H9 (cell line): ENCODE data around the gene MICAL2. TPM values are rescaled to one million over a fixed set of nuclear protein-coding genes. Genes with fewer than 3 reads are reported as not detected.

Source experiments
- DNase-seq: peaks from one replicate; pipeline ENCODE4 v3.0.0-alpha.2; 2017
- H2AFZ ChIP-seq: one replicate; pipeline ENCODE4 v1.6.1; 2013; ENCODE audit warnings: mild to moderate bottlenecking, low read length, control low read depth, moderate library complexity
- H2AK5ac ChIP-seq: 2 replicates; pipeline ENCODE4 v1.6.1; 2013; ENCODE audit warnings: low read length, control low read depth, mixed read lengths; ENCODE audit not compliant: insufficient read length
- H2BK120ac ChIP-seq: one replicate; pipeline ENCODE4 v1.6.1; 2013; ENCODE audit warnings: low read depth, mild to moderate bottlenecking, low read length, control low read depth, inconsistent platforms; ENCODE audit not compliant: poor library complexity, severe bottlenecking
- H2BK12ac ChIP-seq: 2 replicates; pipeline ENCODE4 v1.6.1; 2013; ENCODE audit warnings: low read length, control low read depth, mixed read lengths, low read depth; ENCODE audit not compliant: insufficient read length
- H2BK15ac ChIP-seq: 2 replicates; pipeline ENCODE4 v1.6.1; 2013; ENCODE audit warnings: low read depth, low read length, control low read depth
- H2BK20ac ChIP-seq: one replicate; pipeline ENCODE4 v1.6.1; 2013; ENCODE audit warnings: low read depth, mild to moderate bottlenecking, low read length, control low read depth, inconsistent platforms; ENCODE audit not compliant: poor library complexity, severe bottlenecking
- H2BK5ac ChIP-seq: 2 replicates; pipeline ENCODE4 v1.6.1; 2013; ENCODE audit warnings: low read length, control low read depth, mixed read lengths; ENCODE audit not compliant: insufficient read length
- H3K14ac ChIP-seq: 2 replicates; pipeline ENCODE4 v1.6.1; 2013; ENCODE audit warnings: low read length, control low read depth; ENCODE audit not compliant: insufficient read depth
- H3K18ac ChIP-seq: 2 replicates; pipeline ENCODE4 v1.6.1; 2013; ENCODE audit warnings: low read depth, mild to moderate bottlenecking, mixed read lengths, low read length, control low read depth; ENCODE audit not compliant: insufficient read length
- H3K23ac ChIP-seq: 2 replicates; pipeline ENCODE4 v1.6.1; 2013; ENCODE audit warnings: low read length, control low read depth, mixed read lengths, low read depth; ENCODE audit not compliant: insufficient read length
- H3K23me2 ChIP-seq: 2 replicates; pipeline ENCODE4 v1.6.1; 2013; ENCODE audit warnings: low read depth, mild to moderate bottlenecking, mixed read lengths, low read length, control low read depth; ENCODE audit not compliant: insufficient read length, poor library complexity, severe bottlenecking
- H3K27ac ChIP-seq: 2 replicates; pipeline ENCODE4 v1.5.1; 2013; ENCODE audit warnings: low read length, control low read depth, mixed read lengths, low read depth; ENCODE audit not compliant: insufficient read length
- H3K27me3 ChIP-seq: 2 replicates; pipeline ENCODE4 v1.6.1; 2013; ENCODE audit warnings: low read length, control low read depth, inconsistent platforms; ENCODE audit not compliant: insufficient read depth
- H3K4ac ChIP-seq: 2 replicates; pipeline ENCODE4 v1.6.1; 2013; ENCODE audit warnings: low read depth, mild to moderate bottlenecking, control low read depth, inconsistent platforms, low read length, moderate library complexity
- H3K4me1 ChIP-seq: 2 replicates; pipeline ENCODE4 v1.6.1; 2013; ENCODE audit warnings: low read length, control low read depth, inconsistent platforms; ENCODE audit not compliant: insufficient read depth
- H3K4me2 ChIP-seq: 2 replicates; pipeline ENCODE4 v1.6.1; 2013; ENCODE audit warnings: low read length, control low read depth, mixed read lengths; ENCODE audit not compliant: insufficient read length, insufficient read depth
- H3K56ac ChIP-seq: 2 replicates; pipeline ENCODE4 v1.6.1; 2013; ENCODE audit warnings: low read depth, mild to moderate bottlenecking, mixed read lengths, low read length, control low read depth; ENCODE audit not compliant: insufficient read length
- H3K79me1 ChIP-seq: 2 replicates; pipeline ENCODE4 v1.6.1; 2013; ENCODE audit warnings: low read depth, mild to moderate bottlenecking, moderate library complexity, low read length, control low read depth, inconsistent platforms; ENCODE audit not compliant: insufficient read depth, poor library complexity, severe bottlenecking
- H3K79me2 ChIP-seq: 2 replicates; pipeline ENCODE4 v1.6.1; 2013; ENCODE audit warnings: low read length, control low read depth, inconsistent platforms; ENCODE audit not compliant: insufficient read depth
- H3K9ac ChIP-seq: 2 replicates; pipeline ENCODE4 v1.6.1; 2013; ENCODE audit warnings: low read length, control low read depth, mixed read lengths; ENCODE audit not compliant: insufficient read length; ENCODE audit errors: extremely low read depth
- H3K9me3 ChIP-seq: one replicate; pipeline ENCODE4 v1.6.1; 2013; ENCODE audit warnings: low read depth, low read length, inconsistent platforms; ENCODE audit not compliant: control insufficient read depth
- H3T11ph ChIP-seq: one replicate; pipeline ENCODE4 v1.6.1; 2013; ENCODE audit warnings: mild to moderate bottlenecking, low read length, control low read depth, inconsistent platforms
- H4K20me1 ChIP-seq: one replicate; pipeline ENCODE4 v1.6.1; 2013; ENCODE audit not compliant: control insufficient read depth, insufficient read length, insufficient read depth
- H4K5ac ChIP-seq: 2 replicates; pipeline ENCODE4 v1.6.1; 2013; ENCODE audit warnings: low read depth, mild to moderate bottlenecking, mixed read lengths, low read length, control low read depth; ENCODE audit not compliant: insufficient read length
- H4K8ac ChIP-seq: replicated peaks from 2 replicates; pipeline ENCODE4 v1.6.1; 2013; ENCODE audit warnings: low read length, control low read depth, mixed read lengths, low read depth; ENCODE audit not compliant: insufficient read length
- H4K91ac ChIP-seq: 2 replicates; pipeline ENCODE4 v1.6.1; 2013; ENCODE audit warnings: low read depth, mild to moderate bottlenecking, moderate library complexity, mixed read lengths, low read length, control low read depth; ENCODE audit not compliant: insufficient read length
- H3K27ac Mint-ChIP-seq, 3 experiments: 2 replicates in 2 of 3; 3 replicates in 1 of 3; pipeline ENCODE4 v1.8.0; 2020 to 2021; ENCODE audit warnings: mixed read lengths in 3 of 3, mild to moderate bottlenecking in 1 of 3, moderate library complexity in 1 of 3
- H3K27me3 Mint-ChIP-seq: 2 replicates; pipeline ENCODE4 v1.8.0; 2021; ENCODE audit warnings: low read depth, mild to moderate bottlenecking, moderate library complexity, mixed read lengths
- H3K36me3 Mint-ChIP-seq, 3 experiments: 2 replicates in 2 of 3; 3 replicates in 1 of 3; pipeline ENCODE4 v1.8.0; 2020 to 2021; ENCODE audit warnings: low read depth in 3 of 3, mixed read lengths in 3 of 3; ENCODE audit not compliant: insufficient read depth in 1 of 3
- H3K4me1 Mint-ChIP-seq, 2 experiments: 2 replicates each; pipeline ENCODE4 v1.8.0; 2020; ENCODE audit warnings: mixed read lengths in 2 of 2
- H3K4me3 Mint-ChIP-seq, 2 experiments: 2 replicates in 1 of 2; 3 replicates in 1 of 2; pipeline ENCODE4 v1.8.0; 2020 to 2021; ENCODE audit warnings: mild to moderate bottlenecking in 2 of 2, mixed read lengths in 2 of 2, moderate library complexity in 1 of 2
- H3K9me3 Mint-ChIP-seq, 2 experiments: 2 replicates in 1 of 2; 3 replicates in 1 of 2; pipeline ENCODE4 v1.8.0; 2020; ENCODE audit warnings: mild to moderate bottlenecking in 2 of 2, mixed read lengths in 2 of 2, moderate library complexity in 1 of 2
- WGBS: extraction: QIAGEN DNeasy Blood & Tissue Kit; methylation state at CpG from one replicate; pipeline ENCODE4 v1.1.7; 2013; ENCODE audit warnings: missing lambda C conversion rate, low lambda C conversion rate, mixed read lengths; ENCODE audit not compliant: insufficient read length; ENCODE audit errors: extremely low coverage; 5-methylcytosine and 5-hydroxymethylcytosine counted together
- total RNA-seq: library from RNA; stranded (reverse); gene quantifications from 2 replicates; pipeline ENCODE4 v1.2.1, GENCODE V29; 2021
- TF ChIP-seq, protein P1 (sequence below): fragments of 200-600 bp; sonication (generic); conservative IDR thresholded peaks from 3 replicates; pipeline ENCODE4 v1.8.0; 2021; ENCODE audit warnings: antibody characterized with exemption, mild to moderate bottlenecking

MICAL2 gene
- total RNA-seq, 1 experiment from 2014 or later: 4.7 TPM

DNA sequence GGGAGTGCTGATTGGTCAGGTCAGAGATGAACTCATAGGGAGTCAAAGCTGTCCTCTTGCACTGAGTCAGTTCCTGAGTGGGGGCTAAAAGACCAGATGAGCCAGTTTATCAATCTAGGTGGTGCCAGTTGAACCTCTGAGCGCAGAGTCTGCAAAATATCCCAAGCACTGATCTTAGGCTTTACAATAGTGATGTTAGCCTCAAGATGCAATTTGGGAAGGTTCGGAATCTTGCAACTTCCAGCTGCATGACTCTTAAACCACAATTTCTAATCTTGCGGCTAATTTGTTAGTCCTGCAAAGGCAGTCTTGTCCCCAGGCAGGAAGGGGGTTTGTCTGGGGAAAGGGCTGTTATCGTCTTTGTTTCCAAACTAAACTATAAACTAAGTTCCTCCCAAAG lies 174.7 kb downstream of the MICAL2 start:
- Histone ChIP-seq H3K79me2 (no peaks in the 10 kb centered on the region), H3K18ac (no peak overlapping the region), H4K20me1 (no peaks in the 10 kb centered on the region), H2BK5ac (no peak overlapping the region), H2AFZ (no peak overlapping the region), H4K8ac (no peak overlapping the region), H3K79me1 (no peaks in the 10 kb centered on the region), H2BK15ac (no peak overlapping the region), H3K4ac (no peak overlapping the region), H3K4me2 (no peak overlapping the region), H2BK120ac (no peak overlapping the region), H2BK12ac (no peak overlapping the region), H3K56ac (no peak overlapping the region), H3K14ac (no peak overlapping the region), H3K9me3 (no peaks in the 10 kb centered on the region), H2BK20ac (no peak overlapping the region), H3K23ac (no peak overlapping the region), H4K5ac (no peak overlapping the region), H3T11ph (no peak overlapping the region), H3K27ac (no peak overlapping the region), H2AK5ac (no peak overlapping the region), H4K91ac (no peak overlapping the region), H3K27me3 (no peaks in the 10 kb centered on the region), H3K9ac (no peak overlapping the region), H3K4me1 (no peaks in the 10 kb centered on the region; the same call in 1 of the 2 replicates), H3K23me2 (no peaks in the 10 kb centered on the region)
- H3K27me3 Mint-ChIP-seq: peaks cover 1% of the 10 kb centered on the region
- WGBS: no CpG with 5 or more reads among the region's 4 CpGs
- H3K36me3 Mint-ChIP-seq: no peaks in the 10 kb centered on the region
- no peak for DNase-seq
- H3K4me3 Mint-ChIP-seq: no peak overlapping the region
- no peaks in the 10 kb centered on the region for H3K9me3 Mint-ChIP-seq
- TF ChIP-seq, protein P1, sequence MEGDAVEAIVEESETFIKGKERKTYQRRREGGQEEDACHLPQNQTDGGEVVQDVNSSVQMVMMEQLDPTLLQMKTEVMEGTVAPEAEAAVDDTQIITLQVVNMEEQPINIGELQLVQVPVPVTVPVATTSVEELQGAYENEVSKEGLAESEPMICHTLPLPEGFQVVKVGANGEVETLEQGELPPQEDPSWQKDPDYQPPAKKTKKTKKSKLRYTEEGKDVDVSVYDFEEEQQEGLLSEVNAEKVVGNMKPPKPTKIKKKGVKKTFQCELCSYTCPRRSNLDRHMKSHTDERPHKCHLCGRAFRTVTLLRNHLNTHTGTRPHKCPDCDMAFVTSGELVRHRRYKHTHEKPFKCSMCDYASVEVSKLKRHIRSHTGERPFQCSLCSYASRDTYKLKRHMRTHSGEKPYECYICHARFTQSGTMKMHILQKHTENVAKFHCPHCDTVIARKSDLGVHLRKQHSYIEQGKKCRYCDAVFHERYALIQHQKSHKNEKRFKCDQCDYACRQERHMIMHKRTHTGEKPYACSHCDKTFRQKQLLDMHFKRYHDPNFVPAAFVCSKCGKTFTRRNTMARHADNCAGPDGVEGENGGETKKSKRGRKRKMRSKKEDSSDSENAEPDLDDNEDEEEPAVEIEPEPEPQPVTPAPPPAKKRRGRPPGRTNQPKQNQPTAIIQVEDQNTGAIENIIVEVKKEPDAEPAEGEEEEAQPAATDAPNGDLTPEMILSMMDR: no peak
- H3K4me1 Mint-ChIP-seq: peaks cover 21 to 24% of the 10 kb centered on the region in 2 experiments
- H3K27ac Mint-ChIP-seq: no peak overlapping the region
